GM19467 (cell line): Measurements from ENCODE around the gene RPTOR.

Experiments used
- ATAC-seq: cut with Tn5 transposase; IDR thresholded peaks from one replicate; pipeline ENCODE4 v1.9.1; 2021; ENCODE audit warnings: mild to moderate bottlenecking, moderate library complexity; ENCODE audit not compliant: unreplicated experiment

The RPTOR gene

GRCh38 chr17:80886641-80887573, 342.3 kb downstream of the RPTOR start:
- no peak for ATAC-seq

GRCh38 chr17:80887639-80888175, 343.1 kb downstream of the RPTOR start:
- no peak for ATAC-seq

- ATAC-seq, result no peak
These were observed 343.9 kb downstream of the RPTOR start for GRCh38 chr17:80888276-80889160.

- ATAC-seq, result no peak
These were observed 344.9 kb downstream of the RPTOR start for GRCh38 chr17:80889231-80890195.

GRCh38 chr17:80890196-80890920, 345.7 kb downstream of the RPTOR start:
- no peak for ATAC-seq

GRCh38 chr17:80890921-80891396, 346.3 kb downstream of the RPTOR start:
- no peak for ATAC-seq

GRCh38 chr17:80891397-80892018, 346.9 kb downstream of the RPTOR start:
- no peak for ATAC-seq

GRCh38 chr17:80892019-80892855, 347.6 kb downstream of the RPTOR start:
- no peak for ATAC-seq

GRCh38 chr17:80892900-80893603, 348.4 kb downstream of the RPTOR start:
- ATAC-seq, result no peak

GRCh38 chr17:80893604-80894438, 349.2 kb downstream of the RPTOR start:
- ATAC-seq, result no peak

- ATAC-seq, result no peak
These were observed 349.7 kb downstream of the RPTOR start for GRCh38 chr17:80894439-80894721.

GRCh38 chr17:80894726-80895125, 350.1 kb downstream of the RPTOR start:
- ATAC-seq, result no peak

- no peak for ATAC-seq
These were observed 350.7 kb downstream of the RPTOR start for GRCh38 chr17:80895366-80895765.

GRCh38 chr17:80898716-80899115, 354.1 kb downstream of the RPTOR start:
- no peak for ATAC-seq

- no peak for ATAC-seq
These were observed 355.0 kb downstream of the RPTOR start for GRCh38 chr17:80899402-80900268.

GRCh38 chr17:80901319-80901718, 356.7 kb downstream of the RPTOR start:
- peak; percentile 31 for ATAC-seq
